HCT116 (cell line): ENCODE data around the gene FBH1.

ENCODE experiments used
- EZH2phosphoT487 ChIP-seq: fragments of 200-600 bp; IDR thresholded peaks from 2 replicates; pipeline ENCODE4 v1.6.1; 2018; ENCODE audit warnings: antibody characterized with exemption, borderline replicate concordance
- JUND ChIP-seq: IDR thresholded peaks from 2 replicates; pipeline ENCODE4 v1.6.1; 2012
- TF ChIP-seq, protein P1 (sequence below), 3 experiments: fragments of 200-600 bp in 1 of 3; sonication (generic) in 1 of 3; IDR thresholded peaks in 2 of 3; conservative IDR thresholded peaks in 1 of 3; 2 replicates each; pipeline ENCODE4 v1.5.1; 2012 to 2017; ENCODE audit warnings: low read depth in 2 of 3, low read length in 2 of 3, antibody characterized with exemption in 1 of 3, borderline replicate concordance in 1 of 3, control low read depth in 1 of 3, mild to moderate bottlenecking in 1 of 3, mixed read lengths in 1 of 3, mixed run types in 1 of 3, moderate library complexity in 1 of 3; ENCODE audit not compliant: insufficient read depth in 1 of 3

DNA sequence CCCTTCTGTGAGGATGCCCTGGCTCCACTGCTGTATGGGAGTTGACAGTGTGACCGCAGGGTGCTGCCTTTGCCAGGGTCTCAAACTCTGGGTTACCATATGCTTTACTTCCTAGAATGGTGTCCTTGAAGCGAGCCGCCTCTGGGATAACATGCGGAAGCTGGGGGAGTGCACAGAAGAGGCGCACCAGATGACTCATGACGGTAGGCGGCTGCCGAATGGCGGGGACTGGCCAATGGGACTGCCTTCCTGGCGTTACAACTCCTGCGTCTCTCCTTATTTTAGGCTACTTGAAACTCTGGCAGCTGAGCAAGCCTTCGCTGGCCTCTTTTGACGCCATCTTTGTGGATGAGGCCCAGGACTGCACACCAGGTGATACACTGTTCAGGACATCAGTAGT lies 27.3 kb downstream of the FBH1 start:
- TF ChIP-seq, protein P1, sequence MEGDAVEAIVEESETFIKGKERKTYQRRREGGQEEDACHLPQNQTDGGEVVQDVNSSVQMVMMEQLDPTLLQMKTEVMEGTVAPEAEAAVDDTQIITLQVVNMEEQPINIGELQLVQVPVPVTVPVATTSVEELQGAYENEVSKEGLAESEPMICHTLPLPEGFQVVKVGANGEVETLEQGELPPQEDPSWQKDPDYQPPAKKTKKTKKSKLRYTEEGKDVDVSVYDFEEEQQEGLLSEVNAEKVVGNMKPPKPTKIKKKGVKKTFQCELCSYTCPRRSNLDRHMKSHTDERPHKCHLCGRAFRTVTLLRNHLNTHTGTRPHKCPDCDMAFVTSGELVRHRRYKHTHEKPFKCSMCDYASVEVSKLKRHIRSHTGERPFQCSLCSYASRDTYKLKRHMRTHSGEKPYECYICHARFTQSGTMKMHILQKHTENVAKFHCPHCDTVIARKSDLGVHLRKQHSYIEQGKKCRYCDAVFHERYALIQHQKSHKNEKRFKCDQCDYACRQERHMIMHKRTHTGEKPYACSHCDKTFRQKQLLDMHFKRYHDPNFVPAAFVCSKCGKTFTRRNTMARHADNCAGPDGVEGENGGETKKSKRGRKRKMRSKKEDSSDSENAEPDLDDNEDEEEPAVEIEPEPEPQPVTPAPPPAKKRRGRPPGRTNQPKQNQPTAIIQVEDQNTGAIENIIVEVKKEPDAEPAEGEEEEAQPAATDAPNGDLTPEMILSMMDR (IDR thresholded peaks at IDR 0.05 in 2 of 3, conservative IDR thresholded peaks at IDR 0.05 in 1 of 3; ENCODE audit: borderline replicate concordance in 1 of 3, insufficient read depth in 1 of 3, low read depth in 2 of 3, low read length in 2 of 3), result no peak
- TF ChIP-seq JUND, result no peak
- no peak for TF ChIP-seq EZH2phosphoT487
